Central memory CD8-positive, alpha-beta T cell (primary cell): ENCODE results near the gene ZNF317.
"Not testable (repeated sequence)": the region's sequence is repeated elsewhere in the genome, so short reads cannot be mapped to it uniquely, and the experiment has no call there.

ENCODE experiments used
- ATAC-seq: fragments of 150-1000 bp; cut with Tn5 transposase; replicated peaks from 2 replicates; pipeline ENCODE4 v1.10.0; 2022; ENCODE audit warnings: mild to moderate bottlenecking, moderate FRiP score, moderate number of reproducible peaks; ENCODE audit not compliant: poor library complexity, severe bottlenecking; ENCODE audit errors: extremely low read depth
- DNase-seq, 2 donors: peaks; one replicate each; pipeline ENCODE4 v3.0.0; 2021; ENCODE audit warnings: low spot score in 2 of 2
- H3K27ac Mint-ChIP-seq: one replicate; pipeline ENCODE4 v1.8.0; 2022; ENCODE audit warnings: low read depth, mild to moderate bottlenecking, moderate library complexity, mixed read lengths
- H3K27me3 Mint-ChIP-seq: one replicate; pipeline ENCODE4 v1.8.0; 2022; ENCODE audit warnings: mixed read lengths
- H3K36me3 Mint-ChIP-seq: one replicate; pipeline ENCODE4 v1.8.0; 2022; ENCODE audit warnings: mild to moderate bottlenecking, moderate library complexity, mixed read lengths; ENCODE audit not compliant: insufficient read depth
- H3K4me1 Mint-ChIP-seq: one replicate; pipeline ENCODE4 v1.8.0; 2022; ENCODE audit warnings: mixed read lengths
- H3K4me3 Mint-ChIP-seq: one replicate; pipeline ENCODE4 v1.8.0; 2022; ENCODE audit warnings: mild to moderate bottlenecking, moderate library complexity, mixed read lengths
- H3K9me3 Mint-ChIP-seq: one replicate; pipeline ENCODE4 v1.8.0; 2022; ENCODE audit warnings: mixed read lengths

The ZNF317 gene

DNA sequence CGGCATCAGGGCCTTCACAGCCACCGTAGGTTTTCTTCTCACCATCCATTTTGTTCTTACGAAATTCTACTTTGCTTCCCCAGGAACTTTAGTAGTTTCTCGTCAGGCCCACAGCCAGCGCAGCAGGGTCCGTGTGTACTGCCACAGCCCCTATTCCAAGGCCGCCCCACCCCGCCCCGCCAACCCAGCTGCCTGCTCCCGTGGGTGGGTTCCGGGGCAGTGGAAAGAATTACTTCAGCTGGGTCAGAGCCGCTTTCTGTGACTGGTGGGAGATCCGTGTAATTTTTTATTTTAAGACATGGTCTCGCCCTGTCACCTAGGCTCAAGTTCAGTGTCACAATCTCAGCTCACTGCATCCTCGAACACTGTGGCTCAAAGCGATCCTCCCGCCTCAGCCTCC lies 42.8 kb downstream of the ZNF317 start:
- Mint-ChIP-seq H3K4me1 (no peaks in the 10 kb centered on the region), H3K36me3 (no peaks in the 10 kb centered on the region), H3K27me3 (peaks cover 30% of the 10 kb centered on the region), H3K27ac (no peak overlapping the region), H3K4me3 (no peak overlapping the region), H3K9me3 (peaks cover 8% of the 10 kb centered on the region)
- no peak for DNase-seq
- ATAC-seq: no peak

DNA sequence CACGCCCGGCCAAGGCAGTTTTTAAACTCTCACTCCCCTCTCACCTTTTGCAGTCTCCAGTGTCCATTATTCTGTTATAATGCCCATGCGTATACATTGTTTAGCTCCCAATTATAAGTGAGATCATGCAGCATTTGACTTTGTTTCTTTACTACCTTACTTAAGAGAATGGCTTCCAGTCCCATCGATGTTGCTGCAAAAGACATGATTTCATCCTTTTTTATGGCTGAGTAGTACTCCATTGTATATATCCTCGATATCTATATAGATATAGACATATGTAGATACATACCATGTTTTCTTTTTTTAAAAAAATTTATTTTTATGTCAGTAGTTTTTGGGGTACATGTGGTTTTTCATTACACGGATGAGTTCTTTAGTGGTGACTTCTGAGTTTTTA lies 47.0 kb downstream of the ZNF317 start:
- DNase-seq (no peak), ATAC-seq (no peak)
- Mint-ChIP-seq H3K9me3 (peaks cover 8% of the 10 kb centered on the region), H3K4me3 (no peak overlapping the region), H3K36me3 (no peaks in the 10 kb centered on the region), H3K27ac (no peak overlapping the region), H3K27me3 (peaks cover 46% of the 10 kb centered on the region), H3K4me1 (no peaks in the 10 kb centered on the region)

DNA sequence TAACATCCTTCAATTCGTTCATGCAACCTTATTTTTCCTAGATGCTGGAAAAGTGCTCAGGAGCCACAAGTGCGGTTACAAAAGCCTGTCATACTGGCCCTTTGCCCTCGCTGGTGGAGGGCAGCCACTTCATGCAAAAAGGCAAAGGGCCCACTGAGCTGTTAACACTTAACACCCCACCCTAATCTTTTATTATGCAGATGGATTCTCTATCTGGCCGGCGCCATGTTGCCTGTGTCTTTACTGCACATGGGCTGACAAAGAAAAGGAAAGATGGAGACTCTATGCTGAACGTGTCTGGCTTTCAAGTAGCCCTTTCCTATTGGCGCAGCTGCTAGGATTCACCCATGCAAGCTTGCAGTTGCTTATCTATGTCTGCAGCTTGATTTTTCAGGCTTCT lies 49.3 kb downstream of the ZNF317 start:
- Mint-ChIP-seq H3K36me3 (no peaks in the 10 kb centered on the region), H3K27me3 (peaks cover 63% of the 10 kb centered on the region), H3K4me1 (no peaks in the 10 kb centered on the region), H3K4me3 (no peak overlapping the region), H3K9me3 (peaks cover 8% of the 10 kb centered on the region), H3K27ac (no peak overlapping the region)
- no peak for ATAC-seq
- no peak for DNase-seq

DNA sequence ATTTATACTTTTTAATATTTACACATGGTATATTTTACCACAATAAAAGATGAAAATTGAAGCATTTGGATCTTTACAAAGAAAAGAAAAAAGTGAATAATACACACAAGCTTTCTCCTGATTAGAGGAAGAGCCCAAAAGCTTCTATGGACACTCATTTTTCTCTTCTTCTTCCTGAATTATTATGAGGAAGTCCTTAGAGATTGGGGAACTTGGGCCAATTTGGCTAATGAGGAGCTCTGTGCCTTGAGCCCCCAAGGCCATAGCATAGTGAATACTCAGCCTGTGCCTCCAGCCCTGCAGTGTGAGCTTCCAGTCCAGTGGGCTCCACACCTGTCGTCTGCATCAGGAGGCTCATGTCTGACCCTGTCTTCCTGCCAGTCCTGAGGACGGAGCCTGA lies 57.8 kb downstream of the ZNF317 start:
- H3K27me3 Mint-ChIP-seq: peaks cover 46% of the 10 kb centered on the region
- not testable (repeated sequence) for DNase-seq, H3K36me3 Mint-ChIP-seq, H3K4me3 Mint-ChIP-seq, ATAC-seq, H3K4me1 Mint-ChIP-seq, H3K9me3 Mint-ChIP-seq, H3K27ac Mint-ChIP-seq

DNA sequence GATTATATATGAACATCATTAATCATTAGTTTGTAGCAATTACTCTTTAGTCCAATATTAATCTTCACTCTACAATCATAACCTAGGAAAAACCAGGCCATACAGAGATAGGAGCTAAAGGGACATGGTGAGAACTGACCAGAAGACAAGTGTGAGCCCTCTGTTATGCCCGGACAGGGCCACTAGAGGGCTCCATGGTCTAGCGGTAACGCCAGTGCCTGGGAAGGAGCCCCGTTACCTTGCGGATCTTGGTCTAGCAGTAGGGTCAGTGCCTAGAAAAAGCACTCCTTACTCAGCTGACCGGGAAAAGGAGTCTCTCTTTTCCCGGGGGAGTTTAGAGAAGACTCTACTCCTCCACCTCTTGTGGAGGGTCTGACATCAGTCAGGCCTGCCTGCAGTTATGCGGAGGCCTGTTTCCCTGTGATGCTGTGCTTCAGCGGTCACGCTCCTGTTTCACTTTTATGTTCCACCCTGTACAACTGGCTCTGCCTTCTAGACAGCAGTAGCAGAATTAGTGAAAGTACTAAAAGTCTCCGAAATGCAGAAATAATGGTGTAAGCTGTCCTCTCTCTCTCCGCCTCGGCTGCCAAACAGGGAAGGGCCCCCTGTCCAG lies 65.4 kb downstream of the ZNF317 start:
- peaks cover 7% of the 10 kb centered on the region for H3K27me3 Mint-ChIP-seq
- no peak overlapping the region for H3K4me3 Mint-ChIP-seq
- peak; percentile 40 for ATAC-seq

More for the DNA sequence above, 65.4 kb downstream of the ZNF317 start:
- Mint-ChIP-seq H3K4me1 (peaks cover 5% of the 10 kb centered on the region), H3K9me3 (no peaks in the 10 kb centered on the region), H3K36me3 (no peaks in the 10 kb centered on the region), H3K27ac (no peak overlapping the region)
- DNase-seq: peak; percentile 33 to 41
